Astrocyte (in vitro differentiated cells and primary cell): Measurements from ENCODE around the gene SMAD9. TPM values are rescaled to one million over a fixed set of nuclear protein-coding genes. Genes with fewer than 3 reads are reported as not detected.

ENCODE experiments used
- DNase-seq: peaks from one replicate; pipeline ENCODE4 v3.0.0-alpha.2; 2010; ENCODE audit warnings: low read depth
- FAIRE-seq: peaks from 2 replicates; lab custom pipeline; 2011; peaks lifted over from hg19 to GRCh38; lab: Jason Lieb, UNC
- H2AFZ ChIP-seq: 2 replicates; pipeline ENCODE4 v1.6.0; 2012; ENCODE audit warnings: low read depth, low read length, inconsistent platforms
- H3K27ac ChIP-seq: 2 replicates; pipeline ENCODE4 v1.5.1; 2011; ENCODE audit warnings: low read depth, low read length, inconsistent platforms
- H3K27me3 ChIP-seq: 2 replicates; pipeline ENCODE4 v1.6.0; 2011; ENCODE audit warnings: low read length, inconsistent platforms; ENCODE audit not compliant: insufficient read depth
- H3K36me3 ChIP-seq: 2 replicates; pipeline ENCODE4 v1.5.1; 2011; ENCODE audit warnings: low read length, inconsistent platforms; ENCODE audit not compliant: insufficient read depth
- H3K4me1 ChIP-seq: 2 replicates; pipeline ENCODE4 v1.5.1; 2011; ENCODE audit warnings: low read length, inconsistent platforms; ENCODE audit not compliant: insufficient read depth
- H3K4me2 ChIP-seq: 2 replicates; pipeline ENCODE4 v1.6.0; 2012; ENCODE audit warnings: low read length, inconsistent platforms
- H3K4me3 ChIP-seq: 2 replicates; pipeline ENCODE4 v1.5.1; 2011; ENCODE audit warnings: low read depth, mild to moderate bottlenecking, low read length, inconsistent platforms; ENCODE audit not compliant: insufficient read depth
- H3K79me2 ChIP-seq: 2 replicates; pipeline ENCODE4 v1.6.0; 2012; ENCODE audit warnings: mild to moderate bottlenecking, low read length, inconsistent platforms; ENCODE audit not compliant: insufficient read depth
- H3K9ac ChIP-seq: 2 replicates; pipeline ENCODE4 v1.6.0; 2012; ENCODE audit warnings: mild to moderate bottlenecking, low read length, inconsistent platforms
- H3K9me3 ChIP-seq: 2 replicates; pipeline ENCODE4 v1.5.1; 2012; ENCODE audit warnings: low read depth, mild to moderate bottlenecking, low read length, inconsistent platforms; ENCODE audit not compliant: insufficient read depth
- H4K20me1 ChIP-seq: 2 replicates; pipeline ENCODE4 v1.6.0; 2012; ENCODE audit warnings: low read length, inconsistent platforms; ENCODE audit not compliant: insufficient read depth
- H3K27ac Mint-ChIP-seq: one replicate; pipeline ENCODE4 v1.8.0; 2021; ENCODE audit warnings: mild to moderate bottlenecking, mixed read lengths; ENCODE audit not compliant: unreplicated experiment
- H3K27me3 Mint-ChIP-seq: one replicate; pipeline ENCODE4 v1.8.0; 2021; ENCODE audit warnings: low read depth, mixed read lengths; ENCODE audit not compliant: unreplicated experiment
- H3K36me3 Mint-ChIP-seq: one replicate; pipeline ENCODE4 v1.8.0; 2021; ENCODE audit warnings: low read depth, mixed read lengths; ENCODE audit not compliant: unreplicated experiment
- H3K4me1 Mint-ChIP-seq: one replicate; pipeline ENCODE4 v1.8.0; 2021; ENCODE audit warnings: low read depth, mixed read lengths; ENCODE audit not compliant: unreplicated experiment
- H3K4me3 Mint-ChIP-seq: one replicate; pipeline ENCODE4 v1.8.0; 2021; ENCODE audit warnings: mild to moderate bottlenecking, moderate library complexity, mixed read lengths; ENCODE audit not compliant: unreplicated experiment
- H3K9me3 Mint-ChIP-seq: one replicate; pipeline ENCODE4 v1.8.0; 2021; ENCODE audit warnings: mild to moderate bottlenecking, mixed read lengths; ENCODE audit not compliant: unreplicated experiment
- EZH2 ChIP-seq: IDR thresholded peaks from 2 replicates; pipeline ENCODE4 v1.6.1; 2012; ENCODE audit warnings: mild to moderate bottlenecking, low read length, inconsistent platforms; ENCODE audit not compliant: insufficient read depth
- total RNA-seq: library from RNA; stranded (reverse); gene quantifications from 2 replicates; pipeline ENCODE4 v1.2.1, GENCODE V29; 2021
- TF ChIP-seq, protein P1 (sequence below): IDR thresholded peaks from 2 replicates; pipeline ENCODE4 v1.5.1; 2011; ENCODE audit warnings: low read depth, mild to moderate bottlenecking, inconsistent platforms, low read length, moderate library complexity; ENCODE audit not compliant: insufficient read depth

The SMAD9 gene
- total RNA-seq, 1 donor from 2014 or later = 2.8 TPM

DNA sequence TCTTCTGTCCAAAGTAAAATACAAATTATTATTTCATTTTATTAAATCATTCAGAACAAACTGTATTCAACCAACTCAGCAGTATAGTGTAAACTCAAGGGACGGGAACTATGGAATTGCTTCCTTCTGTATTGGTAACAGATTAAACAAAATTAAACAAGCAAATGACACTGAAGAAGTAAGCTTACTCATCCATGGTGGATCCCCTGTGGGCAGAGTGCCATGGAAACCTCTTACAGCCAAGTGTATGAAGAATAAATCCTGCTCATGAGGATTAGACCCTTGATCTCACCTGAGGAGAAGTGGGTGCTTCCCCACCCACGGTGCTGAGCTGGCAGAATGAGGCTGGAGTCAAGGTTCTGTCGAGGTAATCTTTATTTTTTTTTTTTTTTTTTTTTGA lies 119.0 kb downstream of the SMAD9 start:
- Histone ChIP-seq H3K27ac (no peak overlapping the region), H3K9ac (no peak overlapping the region), H3K4me2 (no peak overlapping the region), H4K20me1 (no peaks in the 10 kb centered on the region), H3K36me3 (no peaks in the 10 kb centered on the region), H3K9me3 (no peaks in the 10 kb centered on the region), H2AFZ (no peak overlapping the region), H3K27me3 (peaks cover 3% of the 10 kb centered on the region), H3K79me2 (no peaks in the 10 kb centered on the region), H3K4me3 (no peak overlapping the region), H3K4me1 (no peaks in the 10 kb centered on the region)
- H3K4me1 Mint-ChIP-seq = peaks cover 4% of the 10 kb centered on the region
- DNase-seq (no peak), FAIRE-seq (no peak)
- no peaks in the 10 kb centered on the region for H3K36me3 Mint-ChIP-seq
- no peak overlapping the region for H3K27ac Mint-ChIP-seq
- TF ChIP-seq EZH2 = no peak
- TF ChIP-seq, protein P1, sequence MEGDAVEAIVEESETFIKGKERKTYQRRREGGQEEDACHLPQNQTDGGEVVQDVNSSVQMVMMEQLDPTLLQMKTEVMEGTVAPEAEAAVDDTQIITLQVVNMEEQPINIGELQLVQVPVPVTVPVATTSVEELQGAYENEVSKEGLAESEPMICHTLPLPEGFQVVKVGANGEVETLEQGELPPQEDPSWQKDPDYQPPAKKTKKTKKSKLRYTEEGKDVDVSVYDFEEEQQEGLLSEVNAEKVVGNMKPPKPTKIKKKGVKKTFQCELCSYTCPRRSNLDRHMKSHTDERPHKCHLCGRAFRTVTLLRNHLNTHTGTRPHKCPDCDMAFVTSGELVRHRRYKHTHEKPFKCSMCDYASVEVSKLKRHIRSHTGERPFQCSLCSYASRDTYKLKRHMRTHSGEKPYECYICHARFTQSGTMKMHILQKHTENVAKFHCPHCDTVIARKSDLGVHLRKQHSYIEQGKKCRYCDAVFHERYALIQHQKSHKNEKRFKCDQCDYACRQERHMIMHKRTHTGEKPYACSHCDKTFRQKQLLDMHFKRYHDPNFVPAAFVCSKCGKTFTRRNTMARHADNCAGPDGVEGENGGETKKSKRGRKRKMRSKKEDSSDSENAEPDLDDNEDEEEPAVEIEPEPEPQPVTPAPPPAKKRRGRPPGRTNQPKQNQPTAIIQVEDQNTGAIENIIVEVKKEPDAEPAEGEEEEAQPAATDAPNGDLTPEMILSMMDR = no peak
- H3K4me3 Mint-ChIP-seq = no peak overlapping the region
- peaks cover under 1% of the 10 kb centered on the region for H3K9me3 Mint-ChIP-seq
- H3K27me3 Mint-ChIP-seq = no peaks in the 10 kb centered on the region

DNA sequence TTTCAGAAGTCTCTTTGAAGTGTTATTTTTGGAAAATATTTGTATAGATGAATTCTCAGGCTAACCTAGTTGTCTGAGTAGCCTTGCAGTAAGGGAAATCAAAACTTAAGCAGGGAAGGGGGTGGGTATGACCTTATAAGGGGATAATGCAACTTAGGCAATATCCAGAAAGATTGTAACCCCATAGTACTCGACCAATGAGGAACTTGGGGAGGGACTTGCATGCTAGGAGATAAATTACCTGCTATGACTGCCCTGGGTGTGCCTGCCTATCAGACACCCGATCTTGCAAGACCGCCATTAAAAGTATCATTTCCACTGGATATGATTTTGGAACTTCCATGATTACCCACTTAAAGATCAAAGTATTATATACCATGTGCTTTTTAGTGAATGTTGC lies 124.0 kb downstream of the SMAD9 start:
- H3K4me1 ChIP-seq = no peaks in the 10 kb centered on the region
- no peaks in the 10 kb centered on the region for H3K79me2 ChIP-seq
- H3K27ac ChIP-seq = no peak overlapping the region
- Mint-ChIP-seq H3K9me3 (peaks cover 6% of the 10 kb centered on the region), H3K27me3 (no peaks in the 10 kb centered on the region), H3K27ac (peak overlapping the region; percentile 81), H3K36me3 (no peaks in the 10 kb centered on the region), H3K4me3 (no peak overlapping the region), H3K4me1 (no peaks in the 10 kb centered on the region)
- no peak overlapping the region for H3K4me3 ChIP-seq
- TF ChIP-seq EZH2 = no peak
- TF ChIP-seq, protein P1 = no peak
- H3K36me3 ChIP-seq = no peaks in the 10 kb centered on the region
- H3K4me2 ChIP-seq = no peak overlapping the region
- FAIRE-seq = no peak
- no peaks in the 10 kb centered on the region for H3K9me3 ChIP-seq
- H4K20me1 ChIP-seq = no peaks in the 10 kb centered on the region
- no peak overlapping the region for H2AFZ ChIP-seq
- DNase-seq = no peak
- H3K9ac ChIP-seq = no peak overlapping the region
- no peaks in the 10 kb centered on the region for H3K27me3 ChIP-seq

DNA sequence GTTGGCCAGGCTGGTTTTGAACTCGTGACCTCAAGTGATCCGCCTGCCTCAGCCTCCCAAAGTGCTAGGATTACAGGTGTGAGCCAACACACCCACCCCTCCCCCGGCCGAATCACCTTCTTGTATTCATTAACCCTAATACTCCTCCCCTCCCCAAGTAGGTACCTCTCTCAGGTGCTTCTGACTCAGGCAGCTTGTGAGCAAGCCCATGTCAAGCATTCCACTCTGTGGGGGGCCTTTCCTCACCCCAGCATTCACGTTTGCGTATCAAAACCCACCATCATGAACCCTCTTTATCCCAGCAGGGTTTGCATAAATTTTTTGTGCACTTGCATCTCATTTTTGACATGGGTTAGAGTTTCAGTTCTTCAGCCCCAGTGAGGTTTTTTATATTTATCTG lies 124.6 kb downstream of the SMAD9 start:
- H3K79me2 ChIP-seq = no peaks in the 10 kb centered on the region
- TF ChIP-seq EZH2 = no peak
- TF ChIP-seq, protein P1 = no peak
- no peak overlapping the region for H3K27ac ChIP-seq
- no peaks in the 10 kb centered on the region for H3K4me1 ChIP-seq
- H3K36me3 ChIP-seq = no peaks in the 10 kb centered on the region
- H4K20me1 ChIP-seq = no peaks in the 10 kb centered on the region
- FAIRE-seq (no peak), DNase-seq (no peak)
- peaks cover 6% of the 10 kb centered on the region for H3K9me3 Mint-ChIP-seq
- H3K4me1 Mint-ChIP-seq = no peaks in the 10 kb centered on the region
- no peak overlapping the region for H2AFZ ChIP-seq
- no peak overlapping the region for H3K27ac Mint-ChIP-seq
- H3K4me3 ChIP-seq = no peak overlapping the region
- no peaks in the 10 kb centered on the region for H3K9me3 ChIP-seq
- H3K27me3 ChIP-seq = no peaks in the 10 kb centered on the region
- H3K4me2 ChIP-seq = no peak overlapping the region
- H3K36me3 Mint-ChIP-seq = no peaks in the 10 kb centered on the region
- no peak overlapping the region for H3K4me3 Mint-ChIP-seq
- no peak overlapping the region for H3K9ac ChIP-seq
- no peaks in the 10 kb centered on the region for H3K27me3 Mint-ChIP-seq

Other genes starting within 250 kb of the SMAD9 start
- gene SERTM1, start 246.2 kb downstream of the SMAD9 start, total RNA-seq = 0.34 and 0.41 TPM in 2 replicates
- gene RFXAP, start 101.0 kb downstream of the SMAD9 start, total RNA-seq = 5.5 and 5.9 TPM in 2 replicates
- gene ALG5, start 79.1 kb upstream of the SMAD9 start, total RNA-seq = 26.3 and 29.5 TPM in 2 replicates
- gene EXOSC8, start 80.5 kb upstream of the SMAD9 start, total RNA-seq = 26.3 and 29.6 TPM in 2 replicates
- 80.8 and 87.7 TPM in 2 replicates for gene SUPT20H, start 139.4 kb upstream of the SMAD9 start, total RNA-seq
- not detected in 2 replicates for gene CSNK1A1L, start 185.4 kb upstream of the SMAD9 start, total RNA-seq